ENCODE results near the gene SLC9A5. TPM values are rescaled to one million over a fixed set of nuclear protein-coding genes. Genes with fewer than 3 reads are reported as not detected.

The SLC9A5 gene
- total and polyA plus RNA-seq, 9 of the 15 experiments (the other 6 are each of a cell fraction or from before 2014, with no cell fraction given) = 0.06 to 3.1 (median 1.2) TPM

- TF ChIP-seq CHD7 (IDR thresholded peaks at IDR 0.05; ENCODE audit: low read depth, low read length) = no peak
- 0 out of 2 replicates have a peak, but pooled peaks have one; percentile 35 for TF ChIP-seq TAF7 (tag; IDR thresholded peaks at IDR 0.05)
- no peak for TF ChIP-seq HDAC3 (IDR thresholded peaks at IDR 0.05; ENCODE audit: borderline replicate concordance, partially characterized antibody)
- no peak for TF ChIP-seq ADNP (tag; IDR thresholded peaks at IDR 0.05)
- no peak for TF ChIP-seq NCOA6 (IDR thresholded peaks at IDR 0.05)
- no peak for TF ChIP-seq ATF1 (CRISPR knock-in tag; IDR thresholded peaks at IDR 0.05)
- TF ChIP-seq ATF1 (tag; IDR thresholded peaks at IDR 0.05) = peak; percentile 22; the same call in 1 of the 2 replicates
- no peak for TF ChIP-seq ZNF740 (CRISPR knock-in tag; IDR thresholded peaks at IDR 0.05)
- no peak for TF ChIP-seq ZNF740 (tag; IDR thresholded peaks at IDR 0.05)
- TF ChIP-seq HMGXB4 (CRISPR knock-in tag; IDR thresholded peaks at IDR 0.05) = no peak
- no peak for TF ChIP-seq ZKSCAN3 (CRISPR knock-in tag; IDR thresholded peaks at IDR 0.05)
- no peak for TF ChIP-seq ZC3H11A (IDR thresholded peaks at IDR 0.05; ENCODE audit: low read depth, low read length)
- TF ChIP-seq STAG1 (CRISPR knock-in tag; IDR thresholded peaks at IDR 0.05; ENCODE audit: borderline replicate concordance) = no peak
- TF ChIP-seq ZFP30 (CRISPR knock-in tag; IDR thresholded peaks at IDR 0.05; ENCODE audit: borderline replicate concordance) = no peak
Measured at GRCh38 chr16:67216612-67217490, 31.9 kb upstream of the SLC9A5 start (continued).

All from K562 (cell line).